ENCODE measurements around the gene LYVE1. TPM values are rescaled to one million over a fixed set of nuclear protein-coding genes. Genes with fewer than 3 reads are reported as not detected.
A peak's percentile ranks its signal among the peaks of the same experiment; 100 is the strongest.

Gene LYVE1
- total and polyA plus RNA-seq, 5 donors from 2014 or later = not detected

DNA sequence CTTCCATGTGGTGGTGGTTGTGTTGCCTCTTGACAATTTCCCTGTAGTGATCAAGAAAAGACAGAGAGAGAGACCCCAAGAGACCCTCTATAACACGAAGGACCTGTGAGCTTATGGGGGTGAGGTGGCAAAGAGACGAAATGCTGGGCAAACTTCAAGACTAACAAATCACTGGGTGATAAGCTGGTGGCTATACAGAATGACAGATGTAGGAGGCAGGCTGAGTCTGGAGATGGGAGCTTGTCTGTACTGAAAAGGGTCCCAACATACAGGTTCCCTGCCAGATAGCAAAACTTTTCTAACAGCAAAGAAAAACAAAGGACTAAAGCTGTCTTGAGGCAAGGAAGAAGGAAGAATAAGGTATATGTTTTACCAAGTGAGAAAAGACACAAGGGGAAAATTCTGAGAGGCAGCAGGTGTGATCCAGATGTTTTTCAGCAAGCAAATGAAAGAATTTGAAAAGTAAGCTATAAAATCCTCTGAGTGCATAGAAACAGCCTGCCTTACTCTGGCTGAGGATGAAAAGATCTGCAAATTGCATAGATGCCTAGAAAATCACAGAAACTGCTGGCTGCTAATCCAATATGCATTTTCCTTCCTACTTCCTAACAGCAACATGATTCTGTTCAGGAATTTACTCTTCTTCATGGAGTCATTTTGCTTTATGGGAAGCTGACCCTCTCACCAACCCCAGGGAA lies 21.9 kb upstream of the LYVE1 start:
- no peak overlapping the region for H3K4me3 ChIP-seq (ENCODE audit: low read depth, low read length)
- no peaks in the 10 kb centered on the region for H3K9me3 ChIP-seq (ENCODE audit: control insufficient read depth in 2 of 2, low read length in 2 of 2)
- DNase-seq (no peak), ATAC-seq (ENCODE audit: low read depth in 2 of 2) (no peak)
- H3K27me3 Mint-ChIP-seq = peaks cover 14% of the 10 kb centered on the region
- H3K27me3 ChIP-seq (ENCODE audit: control insufficient read depth, insufficient read depth, low read length) = peaks cover 3% of the 10 kb centered on the region
- no peak overlapping the region for H3K4me3 Mint-ChIP-seq
- peaks cover 0 to 2% (median 0%) of the 10 kb centered on the region in 7 donors for H3K9me3 Mint-ChIP-seq
- H3K4me1 Mint-ChIP-seq = no peaks in the 10 kb centered on the region
- no peak overlapping the region for H3K27ac ChIP-seq (ENCODE audit: insufficient read depth, low read length, poor library complexity, severe bottlenecking)
- no peaks in the 10 kb centered on the region for H3K36me3 ChIP-seq (ENCODE audit: control insufficient read depth, insufficient read depth, low read length)
- no peaks in the 10 kb centered on the region for H3K4me1 ChIP-seq (ENCODE audit: control insufficient read depth, insufficient read depth, low read length, poor library complexity, severe bottlenecking)
- no peaks in the 10 kb centered on the region for H3K36me3 Mint-ChIP-seq
- H3K27ac Mint-ChIP-seq = no peak overlapping the region

DNA sequence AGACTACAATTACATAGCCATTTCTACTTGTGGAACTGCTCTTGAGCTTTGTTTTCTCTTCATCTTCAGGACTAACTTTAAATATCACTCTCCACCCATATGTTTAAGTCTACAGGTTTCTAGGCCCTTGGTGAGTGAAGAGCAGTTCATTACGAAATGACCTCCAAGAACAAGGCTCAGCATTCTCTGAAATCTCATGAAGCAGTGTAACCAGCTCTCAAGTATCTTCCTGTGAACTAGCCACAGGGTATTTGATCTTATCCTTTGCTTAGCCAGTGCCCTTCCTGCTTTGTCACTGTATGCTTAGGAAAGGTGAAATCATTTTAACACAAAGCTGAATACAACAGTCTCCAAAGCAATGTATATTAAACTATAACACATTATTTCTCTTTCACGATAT lies 20.4 kb upstream of the LYVE1 start:
- Histone ChIP-seq H3K27me3 (ENCODE audit: control insufficient read depth, insufficient read depth, low read length) (peaks cover 6% of the 10 kb centered on the region), H3K9me3 (ENCODE audit: control insufficient read depth in 2 of 2, low read length in 2 of 2) (no peaks in the 10 kb centered on the region), H3K27ac (ENCODE audit: insufficient read depth, low read length, poor library complexity, severe bottlenecking) (no peak overlapping the region), H3K4me1 (ENCODE audit: control insufficient read depth, insufficient read depth, low read length, poor library complexity, severe bottlenecking) (no peaks in the 10 kb centered on the region), H3K36me3 (ENCODE audit: control insufficient read depth, insufficient read depth, low read length) (no peaks in the 10 kb centered on the region), H3K4me3 (ENCODE audit: low read depth, low read length) (no peak overlapping the region)
- no peak overlapping the region for H3K4me3 Mint-ChIP-seq
- H3K4me1 Mint-ChIP-seq = no peaks in the 10 kb centered on the region
- ATAC-seq (ENCODE audit: low read depth in 2 of 2) (no peak), DNase-seq (peak in 1 of 3 donors; percentile 77)
- H3K27ac Mint-ChIP-seq = no peak overlapping the region
- H3K9me3 Mint-ChIP-seq = peaks cover 0 to 2% (median 0%) of the 10 kb centered on the region in 7 donors
- peaks cover 14% of the 10 kb centered on the region for H3K27me3 Mint-ChIP-seq
- no peaks in the 10 kb centered on the region for H3K36me3 Mint-ChIP-seq

DNA sequence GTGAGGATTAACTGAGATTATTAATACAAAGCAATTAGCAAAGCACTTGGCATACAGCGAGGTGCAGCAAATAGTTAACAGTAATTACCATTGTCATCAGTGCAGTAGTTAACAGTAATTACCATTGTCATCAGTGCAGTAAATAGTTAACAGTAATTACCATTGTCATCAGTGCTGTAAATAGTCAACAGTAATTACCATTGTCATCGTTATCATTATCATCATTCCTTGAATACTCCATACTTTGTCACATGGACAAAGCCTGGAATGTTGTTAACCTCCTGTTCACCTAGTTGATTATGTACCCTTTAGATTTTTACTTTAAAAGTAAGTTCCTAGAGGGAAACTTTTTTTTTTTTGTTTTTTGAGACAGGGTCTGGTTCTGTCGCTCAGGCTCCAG lies 19.5 kb upstream of the LYVE1 start:
- Mint-ChIP-seq H3K4me3 (no peak overlapping the region), H3K4me1 (no peaks in the 10 kb centered on the region), H3K27me3 (peaks cover 14% of the 10 kb centered on the region), H3K9me3 (peaks cover 0 to 2% (median 0%) of the 10 kb centered on the region in 7 donors), H3K36me3 (no peaks in the 10 kb centered on the region), H3K27ac (no peak overlapping the region)
- DNase-seq = no peak
- no peaks in the 10 kb centered on the region for H3K9me3 ChIP-seq (ENCODE audit: control insufficient read depth in 2 of 2, low read length in 2 of 2)
- no peak overlapping the region for H3K4me3 ChIP-seq (ENCODE audit: low read depth, low read length)
- H3K36me3 ChIP-seq (ENCODE audit: control insufficient read depth, insufficient read depth, low read length) = no peaks in the 10 kb centered on the region
- H3K27ac ChIP-seq (ENCODE audit: insufficient read depth, low read length, poor library complexity, severe bottlenecking) = no peak overlapping the region
- no peaks in the 10 kb centered on the region for H3K4me1 ChIP-seq (ENCODE audit: control insufficient read depth, insufficient read depth, low read length, poor library complexity, severe bottlenecking)
- peaks cover 7% of the 10 kb centered on the region for H3K27me3 ChIP-seq (ENCODE audit: control insufficient read depth, insufficient read depth, low read length)
- no peak for ATAC-seq (ENCODE audit: low read depth in 2 of 2)

DNA sequence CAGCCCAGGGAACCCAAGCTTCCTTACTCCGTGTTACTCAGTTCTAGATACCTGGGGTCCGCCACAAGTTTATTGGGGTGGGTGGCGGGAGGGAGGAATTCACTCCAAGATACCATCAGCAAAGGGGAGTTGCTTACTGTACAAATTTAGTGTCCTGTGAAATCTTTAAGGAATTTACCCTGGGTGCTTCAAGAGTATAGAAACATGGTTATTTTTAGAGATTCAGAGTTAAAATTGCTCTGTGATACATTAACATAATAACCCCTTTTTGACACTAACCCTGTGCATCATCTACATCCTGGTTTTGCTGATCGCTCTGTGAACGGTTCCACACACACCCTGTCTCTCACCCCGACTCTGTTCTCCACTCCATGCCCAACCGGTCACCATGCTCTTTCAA lies 18.9 kb upstream of the LYVE1 start:
- peaks cover 0 to 2% (median 0%) of the 10 kb centered on the region in 7 donors for H3K9me3 Mint-ChIP-seq
- Histone ChIP-seq H3K4me1 (ENCODE audit: control insufficient read depth, insufficient read depth, low read length, poor library complexity, severe bottlenecking) (no peaks in the 10 kb centered on the region), H3K4me3 (ENCODE audit: low read depth, low read length) (no peak overlapping the region), H3K27ac (ENCODE audit: insufficient read depth, low read length, poor library complexity, severe bottlenecking) (no peak overlapping the region), H3K9me3 (ENCODE audit: control insufficient read depth in 2 of 2, low read length in 2 of 2) (no peaks in the 10 kb centered on the region), H3K36me3 (ENCODE audit: control insufficient read depth, insufficient read depth, low read length) (no peaks in the 10 kb centered on the region), H3K27me3 (ENCODE audit: control insufficient read depth, insufficient read depth, low read length) (peaks cover 7% of the 10 kb centered on the region)
- peaks cover 14% of the 10 kb centered on the region for H3K27me3 Mint-ChIP-seq
- H3K4me1 Mint-ChIP-seq = no peaks in the 10 kb centered on the region
- DNase-seq (no peak), ATAC-seq (ENCODE audit: low read depth in 2 of 2) (no peak)
- H3K36me3 Mint-ChIP-seq = no peaks in the 10 kb centered on the region
- H3K4me3 Mint-ChIP-seq = no peak overlapping the region
- H3K27ac Mint-ChIP-seq = no peak overlapping the region

DNA sequence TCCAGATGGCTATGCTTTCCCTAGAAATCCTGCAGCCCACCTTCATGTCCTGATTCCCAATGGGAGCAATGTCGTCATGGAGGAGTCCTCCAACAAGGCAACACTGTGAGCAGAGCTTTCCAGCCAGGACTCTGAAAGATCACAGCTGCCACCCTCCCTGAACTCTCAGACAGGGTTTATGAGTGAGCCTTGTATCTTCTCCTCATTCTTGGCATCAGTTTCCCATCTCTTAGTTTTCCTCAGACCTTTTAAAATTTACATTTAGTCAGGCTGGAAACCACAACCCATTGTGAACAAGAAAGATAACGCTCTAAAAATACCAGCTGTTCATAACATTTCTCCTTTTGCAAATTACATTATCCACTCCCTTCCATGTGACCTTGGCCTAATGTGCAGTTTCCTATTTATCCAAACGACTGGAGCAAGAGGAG lies 15.6 kb upstream of the LYVE1 start:
- Histone ChIP-seq H3K9me3 (ENCODE audit: control insufficient read depth in 2 of 2, low read length in 2 of 2) (no peaks in the 10 kb centered on the region), H3K27me3 (ENCODE audit: control insufficient read depth, insufficient read depth, low read length) (peaks cover 3% of the 10 kb centered on the region), H3K27ac (ENCODE audit: insufficient read depth, low read length, poor library complexity, severe bottlenecking) (no peak overlapping the region), H3K4me3 (ENCODE audit: low read depth, low read length) (no peak overlapping the region), H3K36me3 (ENCODE audit: control insufficient read depth, insufficient read depth, low read length) (no peaks in the 10 kb centered on the region), H3K4me1 (ENCODE audit: control insufficient read depth, insufficient read depth, low read length, poor library complexity, severe bottlenecking) (no peaks in the 10 kb centered on the region)
- DNase-seq (no peak), ATAC-seq (ENCODE audit: low read depth in 2 of 2) (no peak)
- no peaks in the 10 kb centered on the region for H3K4me1 Mint-ChIP-seq
- no peaks in the 10 kb centered on the region for H3K9me3 Mint-ChIP-seq
- no peaks in the 10 kb centered on the region for H3K36me3 Mint-ChIP-seq
- H3K27ac Mint-ChIP-seq = no peak overlapping the region
- no peak overlapping the region for H3K4me3 Mint-ChIP-seq
- H3K27me3 Mint-ChIP-seq = peaks cover 4% of the 10 kb centered on the region

DNA sequence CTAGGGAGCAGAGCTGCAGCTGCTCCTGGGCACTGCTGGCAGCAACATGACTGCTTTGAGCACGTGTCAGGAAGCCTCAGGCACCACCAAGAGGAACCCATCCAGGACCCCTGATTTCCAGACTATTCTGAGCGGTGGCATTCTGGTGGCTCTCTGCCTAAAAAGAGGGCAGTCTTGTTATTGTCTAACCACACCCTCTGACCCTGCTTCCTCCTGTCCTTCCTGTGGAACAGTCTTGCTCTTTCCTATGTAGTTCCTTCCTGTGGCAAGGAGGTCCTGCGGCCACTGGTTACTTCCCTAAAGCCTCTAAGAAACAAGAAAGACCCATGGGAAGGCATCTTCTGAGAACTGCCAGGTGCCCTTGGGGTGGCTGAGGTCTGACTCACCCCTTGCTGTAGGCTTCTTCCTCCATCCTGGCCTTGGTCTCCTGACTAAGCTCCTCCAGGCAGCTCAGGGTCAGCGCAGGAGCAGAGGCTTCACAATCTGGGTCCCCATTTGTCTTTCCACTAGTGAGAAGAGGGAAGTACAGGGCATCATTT lies 13.1 kb upstream of the LYVE1 start:
- Mint-ChIP-seq H3K27me3 (peaks cover 14% of the 10 kb centered on the region), H3K27ac (no peak overlapping the region), H3K36me3 (no peaks in the 10 kb centered on the region), H3K4me3 (no peak overlapping the region), H3K4me1 (no peaks in the 10 kb centered on the region), H3K9me3 (no peaks in the 10 kb centered on the region)
- ATAC-seq (ENCODE audit: low read depth in 2 of 2) = peak; percentile 28 to 34
- H3K4me3 ChIP-seq (ENCODE audit: low read depth, low read length) = no peak overlapping the region
- H3K27ac ChIP-seq (ENCODE audit: insufficient read depth, low read length, poor library complexity, severe bottlenecking) = no peak overlapping the region
- H3K4me1 ChIP-seq (ENCODE audit: control insufficient read depth, insufficient read depth, low read length, poor library complexity, severe bottlenecking) = no peaks in the 10 kb centered on the region
- H3K36me3 ChIP-seq (ENCODE audit: control insufficient read depth, insufficient read depth, low read length) = no peaks in the 10 kb centered on the region
- peaks cover 9% of the 10 kb centered on the region for H3K27me3 ChIP-seq (ENCODE audit: control insufficient read depth, insufficient read depth, low read length)
- no peak for DNase-seq
- H3K9me3 ChIP-seq (ENCODE audit: control insufficient read depth in 2 of 2, low read length in 2 of 2) = no peaks in the 10 kb centered on the region

DNA sequence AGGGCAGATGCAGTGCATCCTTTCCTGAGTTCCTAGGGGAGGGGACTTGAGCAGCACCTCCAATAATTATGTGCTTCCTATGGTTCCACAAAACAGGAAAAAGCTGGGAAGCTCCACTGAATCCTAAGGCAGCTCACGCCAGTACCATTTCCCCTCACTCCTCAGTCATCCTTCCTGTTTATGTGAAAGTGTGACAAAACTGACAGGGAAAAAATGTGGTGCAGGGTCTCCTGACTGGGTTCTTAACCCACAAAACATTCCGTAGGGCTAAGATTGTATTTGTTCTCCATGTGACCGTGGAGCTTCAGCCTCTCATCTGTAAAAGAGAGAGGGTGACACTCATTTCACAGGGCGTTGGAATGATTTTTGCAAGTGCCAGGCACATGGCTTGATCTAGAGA lies 12.2 kb upstream of the LYVE1 start:
- Mint-ChIP-seq H3K4me3 (no peak overlapping the region), H3K27me3 (peaks cover 14% of the 10 kb centered on the region), H3K36me3 (no peaks in the 10 kb centered on the region), H3K9me3 (no peaks in the 10 kb centered on the region), H3K4me1 (no peaks in the 10 kb centered on the region), H3K27ac (no peak overlapping the region)
- Histone ChIP-seq H3K4me1 (ENCODE audit: control insufficient read depth, insufficient read depth, low read length, poor library complexity, severe bottlenecking) (no peaks in the 10 kb centered on the region), H3K27me3 (ENCODE audit: control insufficient read depth, insufficient read depth, low read length) (peaks cover 9% of the 10 kb centered on the region), H3K4me3 (ENCODE audit: low read depth, low read length) (no peak overlapping the region), H3K9me3 (ENCODE audit: control insufficient read depth in 2 of 2, low read length in 2 of 2) (no peaks in the 10 kb centered on the region), H3K27ac (ENCODE audit: insufficient read depth, low read length, poor library complexity, severe bottlenecking) (no peak overlapping the region), H3K36me3 (ENCODE audit: control insufficient read depth, insufficient read depth, low read length) (no peaks in the 10 kb centered on the region)
- DNase-seq (no peak), ATAC-seq (ENCODE audit: low read depth in 2 of 2) (no peak)

DNA sequence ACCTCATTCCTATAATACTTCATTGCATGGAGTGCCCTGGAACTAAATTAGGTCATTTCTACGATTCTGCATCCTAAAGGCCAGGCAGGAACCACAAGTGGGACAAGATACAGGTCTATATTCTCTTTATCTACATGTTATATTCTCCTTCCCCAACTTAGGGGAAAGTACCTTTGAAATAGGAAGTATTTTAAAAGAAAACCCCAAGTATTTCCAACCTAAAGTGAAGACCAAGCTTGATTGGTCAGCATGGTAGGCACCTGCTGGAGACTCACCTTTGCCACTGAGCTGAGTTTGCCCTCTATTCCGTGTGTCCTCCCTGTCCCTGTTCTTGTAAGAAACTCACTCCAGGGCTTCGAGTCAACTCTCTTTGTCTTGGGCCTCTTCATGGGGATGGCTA lies 11.2 kb upstream of the LYVE1 start:
- Histone ChIP-seq H3K36me3 (ENCODE audit: control insufficient read depth, insufficient read depth, low read length) (no peaks in the 10 kb centered on the region), H3K27me3 (ENCODE audit: control insufficient read depth, insufficient read depth, low read length) (peaks cover 9% of the 10 kb centered on the region), H3K27ac (ENCODE audit: insufficient read depth, low read length, poor library complexity, severe bottlenecking) (no peak overlapping the region), H3K4me1 (ENCODE audit: control insufficient read depth, insufficient read depth, low read length, poor library complexity, severe bottlenecking) (no peaks in the 10 kb centered on the region), H3K9me3 (ENCODE audit: control insufficient read depth in 2 of 2, low read length in 2 of 2) (no peaks in the 10 kb centered on the region), H3K4me3 (ENCODE audit: low read depth, low read length) (no peak overlapping the region)
- Mint-ChIP-seq H3K4me3 (no peak overlapping the region), H3K4me1 (no peaks in the 10 kb centered on the region), H3K27me3 (peaks cover 14% of the 10 kb centered on the region), H3K27ac (no peak overlapping the region), H3K9me3 (no peaks in the 10 kb centered on the region), H3K36me3 (no peaks in the 10 kb centered on the region)
- no peak for ATAC-seq (ENCODE audit: low read depth in 2 of 2)
- no peak for DNase-seq

Data from CD4-positive, CD25-positive, alpha-beta regulatory T cell (primary cell).